CD4-positive, alpha-beta T cell treated with Interleukin-4 for 1 hour (primary cell): Measurements from ENCODE around the gene TSPAN10.

Experiments used
- DNase-seq, 2 donors: peaks; one replicate each; pipeline ENCODE4 v3.0.0-alpha.2; 2020 to 2022

TSPAN10 gene

DNA sequence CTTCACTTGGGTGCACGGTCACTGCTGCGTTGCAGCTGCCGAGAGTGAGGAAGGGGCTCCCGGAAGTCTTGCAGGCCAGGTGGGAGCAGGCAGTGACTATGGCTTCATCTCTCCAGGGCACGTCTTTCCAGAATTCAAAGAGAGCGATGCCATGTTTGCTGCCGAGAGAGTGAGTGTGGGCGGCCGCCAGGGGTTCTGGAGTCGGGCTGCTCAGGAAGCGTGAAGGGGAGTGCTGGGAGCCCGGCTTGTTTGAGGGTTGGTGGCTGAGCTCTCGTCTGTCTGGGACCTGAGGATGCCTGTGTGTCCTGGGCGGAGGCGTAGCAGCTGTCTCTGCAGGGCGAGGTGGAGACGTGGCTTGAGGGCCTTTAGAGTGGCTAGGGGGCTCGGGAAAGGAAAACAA lies 53.1 kb downstream of the TSPAN10 start:
- DNase-seq, result no peak

DNA sequence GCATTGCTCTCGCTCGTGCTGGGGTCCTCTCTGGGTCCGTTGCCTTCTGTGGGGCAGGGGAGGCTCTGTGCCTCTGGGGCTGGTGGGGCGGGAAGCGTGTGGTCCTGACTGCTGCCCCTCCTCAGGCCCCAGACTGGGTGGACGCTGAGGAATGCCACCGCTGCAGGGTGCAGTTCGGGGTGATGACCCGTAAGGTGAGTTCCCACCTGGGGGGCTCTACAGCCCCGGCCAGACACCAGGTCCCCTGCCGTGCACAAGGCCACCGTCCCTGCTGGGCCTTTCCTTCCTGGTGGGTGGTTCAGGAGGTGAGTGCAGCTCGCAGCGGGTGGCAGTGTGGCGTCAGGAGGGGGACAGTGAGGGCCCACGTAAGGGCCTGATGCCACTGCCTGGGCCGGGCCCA lies 53.6 kb downstream of the TSPAN10 start:
- no peak for DNase-seq

DNA sequence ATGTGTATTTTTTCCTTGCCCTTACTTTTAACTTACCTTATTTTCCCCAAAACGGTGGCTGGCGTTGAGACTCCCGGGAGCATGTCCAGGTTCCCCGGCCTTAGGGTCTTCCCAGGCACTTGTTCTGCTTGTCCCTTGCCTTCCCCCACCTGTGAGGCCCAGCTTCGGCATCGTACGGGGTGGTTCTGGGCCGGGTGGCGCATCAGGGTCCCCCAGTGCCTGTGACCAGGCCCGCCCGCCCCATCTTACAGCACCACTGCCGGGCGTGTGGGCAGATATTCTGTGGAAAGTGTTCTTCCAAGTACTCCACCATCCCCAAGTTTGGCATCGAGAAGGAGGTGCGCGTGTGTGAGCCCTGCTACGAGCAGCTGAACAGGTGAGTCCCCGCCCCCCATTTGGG lies 54.2 kb downstream of the TSPAN10 start:
- DNase-seq, result no peak

DNA sequence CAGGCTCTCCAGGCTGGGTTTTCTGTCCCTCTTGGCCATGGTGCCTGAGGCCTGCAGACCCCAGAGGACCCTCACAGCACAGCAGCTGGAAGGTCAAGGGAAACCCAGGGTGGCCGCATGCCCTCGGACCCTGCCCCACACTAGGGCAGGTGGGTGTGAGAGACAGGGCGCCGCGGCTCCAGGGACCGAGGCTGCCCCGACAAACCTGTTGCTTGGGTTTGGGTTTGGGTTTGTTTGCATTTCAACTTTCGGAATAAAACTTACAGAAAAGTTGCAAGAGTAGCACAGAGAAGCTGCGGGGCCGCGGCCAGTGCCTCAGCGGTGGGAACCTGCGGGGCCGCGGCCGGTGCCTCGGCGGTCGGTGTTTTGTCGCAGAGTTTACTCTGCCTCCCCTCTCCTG lies 54.6 kb downstream of the TSPAN10 start:
- DNase-seq, result no peak

DNA sequence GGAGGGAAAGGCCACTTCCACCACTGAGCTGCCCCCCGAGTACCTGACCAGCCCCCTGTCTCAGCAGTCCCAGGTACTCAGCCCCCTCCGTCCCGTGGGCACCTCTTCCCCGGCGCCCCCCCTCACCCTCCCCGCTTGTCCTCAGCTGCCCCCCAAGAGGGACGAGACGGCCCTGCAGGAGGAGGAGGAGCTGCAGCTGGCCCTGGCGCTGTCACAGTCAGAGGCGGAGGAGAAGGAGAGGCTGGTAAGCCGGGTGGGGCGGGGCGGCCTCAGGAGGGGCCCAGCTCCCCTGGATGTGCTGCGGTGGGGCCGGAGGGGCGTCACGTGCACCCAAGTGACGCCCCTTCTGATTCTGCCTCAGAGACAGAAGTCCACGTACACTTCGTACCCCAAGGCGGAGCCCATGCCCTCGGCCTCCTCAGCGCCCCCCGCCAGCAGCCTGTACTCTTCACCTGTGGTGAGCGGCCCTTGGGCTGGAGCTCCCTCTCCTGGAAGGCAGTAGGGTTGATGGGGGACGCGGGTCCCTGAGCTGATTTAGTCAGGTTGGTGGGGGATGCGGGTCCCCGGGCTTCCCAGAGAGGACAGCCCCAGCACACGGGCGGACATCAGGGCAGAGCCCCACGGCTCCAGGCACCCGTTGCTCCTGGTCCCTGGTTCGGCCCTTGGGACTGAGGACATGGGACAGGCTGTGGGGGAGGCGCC lies 56.7 kb downstream of the TSPAN10 start:
- no peak for DNase-seq

DNA sequence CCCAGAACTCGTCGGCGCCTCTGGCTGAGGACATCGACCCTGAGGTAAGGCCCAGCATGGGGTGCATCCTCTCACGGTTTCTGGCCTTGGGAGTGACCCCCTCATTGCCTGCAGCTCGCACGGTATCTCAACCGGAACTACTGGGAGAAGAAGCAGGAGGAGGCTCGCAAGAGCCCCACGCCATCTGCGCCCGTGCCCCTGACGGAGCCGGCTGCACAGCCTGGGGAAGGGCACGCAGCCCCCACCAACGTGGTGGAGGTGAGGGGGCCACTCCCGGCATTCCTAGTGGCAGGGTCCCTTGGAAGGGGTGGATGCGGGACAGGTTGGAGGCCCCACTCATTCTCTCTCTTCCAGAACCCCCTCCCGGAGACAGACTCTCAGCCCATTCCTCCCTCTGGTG lies 57.8 kb downstream of the TSPAN10 start:
- no peak for DNase-seq

DNA sequence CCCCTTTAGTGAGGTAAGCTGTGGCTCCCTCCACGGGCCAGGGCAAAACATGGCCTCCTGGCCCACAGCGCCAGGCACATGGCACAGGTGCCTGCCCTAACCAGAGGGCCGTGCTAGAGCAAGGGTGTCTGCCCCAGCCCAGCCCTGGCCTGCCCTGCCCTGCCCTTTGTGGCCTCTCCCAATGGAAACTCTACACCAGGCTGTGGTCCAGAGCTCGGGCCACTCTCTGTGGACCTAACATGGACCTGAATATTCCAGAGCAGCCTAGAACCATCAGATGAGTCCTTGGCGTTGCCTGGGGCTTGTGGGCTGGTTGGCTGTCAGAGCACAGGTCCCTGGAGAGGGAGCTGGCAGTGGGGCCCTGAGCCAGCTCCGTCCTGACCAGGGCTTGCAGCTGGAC lies 58.2 kb downstream of the TSPAN10 start:
- DNase-seq, result no peak

DNA sequence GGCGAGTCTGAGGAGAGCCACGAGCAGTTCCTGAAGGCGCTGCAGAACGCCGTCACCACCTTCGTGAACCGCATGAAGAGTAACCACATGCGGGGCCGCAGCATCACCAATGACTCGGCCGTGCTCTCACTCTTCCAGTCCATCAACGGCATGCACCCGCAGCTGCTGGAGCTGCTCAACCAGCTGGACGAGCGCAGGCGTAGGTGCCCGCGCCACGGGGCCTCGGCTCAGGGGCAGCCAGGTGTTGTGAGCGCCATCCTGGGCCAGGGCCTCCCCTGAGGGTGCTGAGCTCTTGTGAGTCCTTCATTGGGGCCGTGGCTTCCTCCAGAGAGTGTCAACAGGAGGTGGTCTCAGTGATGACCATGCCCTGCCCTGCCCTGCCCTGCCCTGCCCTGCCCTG lies 58.8 kb downstream of the TSPAN10 start:
- no peak for DNase-seq

DNA sequence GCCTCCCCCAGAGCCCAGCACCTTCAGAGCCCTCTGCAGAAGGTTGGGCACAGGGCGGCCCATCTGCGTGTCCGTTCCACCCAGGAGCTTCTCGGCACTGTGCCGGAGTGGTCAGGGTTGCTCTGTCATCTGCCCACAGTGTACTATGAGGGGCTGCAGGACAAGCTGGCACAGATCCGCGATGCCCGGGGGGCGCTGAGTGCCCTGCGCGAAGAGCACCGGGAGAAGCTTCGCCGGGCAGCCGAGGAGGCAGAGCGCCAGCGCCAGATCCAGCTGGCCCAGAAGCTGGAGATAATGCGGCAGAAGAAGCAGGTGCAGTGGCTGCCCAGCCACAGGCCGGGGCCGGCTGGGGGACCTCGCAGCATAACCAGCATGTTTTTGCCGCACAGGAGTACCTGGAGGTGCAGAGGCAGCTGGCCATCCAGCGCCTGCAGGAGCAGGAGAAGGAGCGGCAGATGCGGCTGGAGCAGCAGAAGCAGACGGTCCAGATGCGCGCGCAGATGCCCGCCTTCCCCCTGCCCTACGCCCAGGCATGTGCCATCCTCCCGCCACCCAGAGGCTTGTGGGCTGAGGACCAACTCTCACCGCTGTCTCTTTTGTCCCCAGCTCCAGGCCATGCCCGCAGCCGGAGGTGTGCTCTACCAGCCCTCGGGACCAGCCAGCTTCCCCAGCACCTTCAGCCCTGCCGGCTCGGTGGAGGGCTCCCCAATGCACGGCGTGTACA lies 59.4 kb downstream of the TSPAN10 start:
- no peak for DNase-seq

DNA sequence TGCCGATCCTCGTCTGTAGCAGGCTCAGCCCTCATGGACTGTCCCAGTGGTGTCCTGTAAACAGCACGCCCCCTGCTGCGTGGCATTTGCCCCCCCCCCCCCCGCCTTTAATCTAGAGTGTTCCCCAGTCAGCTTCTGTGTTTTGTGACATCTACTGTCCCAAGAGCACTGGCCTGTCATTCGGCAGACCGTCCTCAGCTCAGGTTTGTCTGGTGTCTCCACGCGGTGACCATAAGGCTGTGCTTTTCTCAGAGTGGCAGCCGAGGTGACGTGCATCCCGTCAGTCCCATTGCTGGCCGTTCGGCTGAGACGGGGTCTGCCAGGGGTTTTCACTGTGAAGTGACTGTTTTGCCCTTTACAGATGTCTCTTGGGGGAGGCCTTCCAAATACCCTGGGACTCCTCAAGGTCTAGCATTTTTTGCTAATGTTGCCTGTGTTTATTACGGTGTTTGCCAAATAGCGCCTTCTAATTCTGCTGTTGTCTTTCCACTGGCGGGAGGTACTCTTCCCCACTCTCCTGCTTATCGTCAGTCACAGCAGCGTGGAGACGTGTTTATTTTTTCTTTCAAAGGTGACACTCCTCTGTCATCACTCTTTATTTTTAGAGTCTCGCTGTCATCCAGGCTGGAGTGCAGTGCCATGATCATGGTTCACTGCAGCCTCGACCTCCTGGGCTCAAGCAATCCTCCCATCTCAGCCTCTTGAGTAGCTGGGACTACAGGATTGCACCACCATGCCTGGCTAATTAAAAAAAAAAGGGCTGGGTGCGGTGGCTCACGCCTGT lies 60.5 kb downstream of the TSPAN10 start:
- DNase-seq, result no peak
